ENCODE measurements around the gene BTNL2.

GRCh38 chr6:32382757-32383420 lies 24.1 kb downstream of the BTNL2 start:
- TF ChIP-seq RNF2 (IDR thresholded peaks at IDR 0.05; ENCODE audit: borderline replicate concordance, low read depth) (no peak), PHF8 (IDR thresholded peaks at IDR 0.05; ENCODE audit: borderline replicate concordance, low read depth) (no peak), KDM1A (IDR thresholded peaks at IDR 0.05; ENCODE audit: low read depth) (no peak), RCOR1 (IDR thresholded peaks at IDR 0.05; ENCODE audit: low read depth, low read length) (no peak)

Measured in A549 (cell line).